Small intestine (tissue), 7 donors: ENCODE data around the gene OPHN1. TPM values are rescaled to one million over a fixed set of nuclear protein-coding genes. Genes with fewer than 3 reads are reported as not detected.

Source experiments
- DNase-seq, 2 donors: peaks; one replicate each; pipeline versions ENCODE4 v3.0.0 to v3.0.0-alpha.2; 2013
- FAIRE-seq: peaks from 2 replicates; lab custom pipeline; 2012; peaks lifted over from hg19 to GRCh38; lab: Jason Lieb, UNC
- H3K27ac ChIP-seq, 3 donors: one replicate each; pipeline ENCODE4 v1.5.1; 2013; ENCODE audit warnings: low read length in 2 of 3, mild to moderate bottlenecking in 2 of 3, control low read depth in 1 of 3, inconsistent platforms in 1 of 3, low read depth in 1 of 3, moderate library complexity in 1 of 3
- H3K27me3 ChIP-seq, 3 donors: one replicate each; pipeline ENCODE4 v1.6.1; 2013; ENCODE audit warnings: low read length in 3 of 3, inconsistent platforms in 1 of 3; ENCODE audit not compliant: control insufficient read depth in 3 of 3, insufficient read depth in 3 of 3
- H3K36me3 ChIP-seq, 3 donors: one replicate each; pipeline ENCODE4 v1.6.1; 2013; ENCODE audit warnings: low read length in 3 of 3, inconsistent platforms in 1 of 3, low read depth in 1 of 3, mild to moderate bottlenecking in 1 of 3, moderate library complexity in 1 of 3; ENCODE audit not compliant: control insufficient read depth in 3 of 3, insufficient read depth in 2 of 3
- H3K4me1 ChIP-seq, 3 donors: one replicate each; pipeline ENCODE4 v1.6.1; 2013; ENCODE audit warnings: low read length in 2 of 3, inconsistent platforms in 1 of 3, low read depth in 1 of 3, mild to moderate bottlenecking in 1 of 3, moderate library complexity in 1 of 3; ENCODE audit not compliant: control insufficient read depth in 3 of 3, insufficient read depth in 2 of 3
- H3K4me3 ChIP-seq, 3 donors: one replicate each; pipeline ENCODE4 v1.5.1; 2013; ENCODE audit warnings: low read length in 3 of 3, control low read depth in 1 of 3, inconsistent platforms in 1 of 3, low read depth in 1 of 3, mild to moderate bottlenecking in 1 of 3, moderate library complexity in 1 of 3
- H3K9me3 ChIP-seq, 2 donors: one replicate each; pipeline ENCODE4 v1.6.1; 2013; ENCODE audit warnings: low read depth in 1 of 2, low read length in 1 of 2; ENCODE audit not compliant: control insufficient read depth in 2 of 2, insufficient read depth in 1 of 2
- WGBS, 3 donors: extraction: QIAGEN DNeasy Blood & Tissue Kit; methylation state at CpG; one replicate each; pipeline ENCODE4 v1.1.7; 2013; 5-methylcytosine and 5-hydroxymethylcytosine counted together
- polyA plus RNA-seq, 4 donors: library from polyadenylated mRNA; stranded (reverse) in 3 of 4; unstranded in 1 of 4; fragments of 200-250 nt in 3 of 4; fragments of 120-200 nt in 1 of 4; gene quantifications; one replicate each; pipeline versions ENCODE4 v1.2.1 to v1.2.3, GENCODE V29; 2013
- donor health status: healthy with polysubstance abuse.
- donor health status: control.
- donor health status: control.
- donor health status: Bipolar disorder and iron deficiency.
- donor health status: healthy.

The OPHN1 gene
- polyA plus RNA-seq, 4 donors, result 0.89 to 6.3 (median 3.0) TPM

- Histone ChIP-seq H3K36me3 (peaks cover 0 to 3% (median 0%) of the 10 kb centered on the region in 3 donors), H3K27ac (no peak overlapping the region), H3K27me3 (no peaks in the 10 kb centered on the region), H3K4me1 (no peaks in the 10 kb centered on the region), H3K4me3 (no peak overlapping the region), H3K9me3 (no peaks in the 10 kb centered on the region)
- no peak for FAIRE-seq
- DNase-seq, result no peak
- WGBS, 3 donors, result 50 to 82% (median 77%) methylated on average over 1 of the region's 1 CpG
These were observed 230.1 kb downstream of the OPHN1 start for GRCh38 chrX:68203211-68203610.

GRCh38 chrX:68199062-68199848 lies 234.0 kb downstream of the OPHN1 start:
- no peaks in the 10 kb centered on the region for H3K27me3 ChIP-seq
- no peaks in the 10 kb centered on the region for H3K9me3 ChIP-seq
- H3K4me1 ChIP-seq, result no peaks in the 10 kb centered on the region
- FAIRE-seq (no peak), DNase-seq (no peak)
- peaks cover 0 to 4% (median 3%) of the 10 kb centered on the region in 3 donors for H3K36me3 ChIP-seq
- H3K4me3 ChIP-seq, result no peak overlapping the region
- WGBS, 3 donors, result 64 to 94% (median 84%) methylated on average over 4 of the region's 4 CpGs
- no peak overlapping the region for H3K27ac ChIP-seq

GRCh38 chrX:68196939-68197791 lies 236.1 kb downstream of the OPHN1 start:
- H3K4me1 ChIP-seq, result no peaks in the 10 kb centered on the region
- 61 to 74% (median 69%) methylated on average over 5 of the region's 5 CpGs for WGBS, 3 donors
- H3K4me3 ChIP-seq, result no peak overlapping the region
- H3K36me3 ChIP-seq, result peaks cover 0 to 4% (median 3%) of the 10 kb centered on the region in 3 donors
- no peaks in the 10 kb centered on the region for H3K9me3 ChIP-seq
- no peak overlapping the region for H3K27ac ChIP-seq
- DNase-seq (peak; percentile 52 to 65), FAIRE-seq (no peak)
- H3K27me3 ChIP-seq, result no peaks in the 10 kb centered on the region

- Histone ChIP-seq H3K9me3 (no peaks in the 10 kb centered on the region), H3K4me1 (no peaks in the 10 kb centered on the region), H3K27ac (no peak overlapping the region), H3K27me3 (no peaks in the 10 kb centered on the region), H3K36me3 (peaks cover 0 to 4% (median 0%) of the 10 kb centered on the region in 3 donors), H3K4me3 (no peak overlapping the region)
- FAIRE-seq (no peak), DNase-seq (no peak)
These were observed 237.7 kb downstream of the OPHN1 start for GRCh38 chrX:68195561-68195960.

GRCh38 chrX:68193786-68194185 lies 239.5 kb downstream of the OPHN1 start:
- no peak overlapping the region for H3K27ac ChIP-seq
- peaks cover 0 to 4% (median 0%) of the 10 kb centered on the region in 3 donors for H3K36me3 ChIP-seq
- DNase-seq (no peak), FAIRE-seq (no peak)
- H3K4me3 ChIP-seq, result no peak overlapping the region
- WGBS, 3 donors, result 69 to 91% (median 82%) methylated on average over 2 of the region's 2 CpGs
- no peaks in the 10 kb centered on the region for H3K9me3 ChIP-seq
- no peaks in the 10 kb centered on the region for H3K27me3 ChIP-seq
- no peaks in the 10 kb centered on the region for H3K4me1 ChIP-seq

- H3K27ac ChIP-seq, result no peak overlapping the region
- no peaks in the 10 kb centered on the region for H3K4me1 ChIP-seq
- FAIRE-seq, result no peak
- peaks cover 0 to 4% (median 0%) of the 10 kb centered on the region in 3 donors for H3K36me3 ChIP-seq
- no peak overlapping the region for H3K4me3 ChIP-seq
- DNase-seq, result no peak
- no peaks in the 10 kb centered on the region for H3K9me3 ChIP-seq
- WGBS, 3 donors, result 57 to 74% (median 69%) methylated on average over 3 of the region's 3 CpGs
- no peaks in the 10 kb centered on the region for H3K27me3 ChIP-seq
These were observed 240.1 kb downstream of the OPHN1 start for GRCh38 chrX:68193234-68193633.

- Histone ChIP-seq H3K4me3 (no peak overlapping the region), H3K27me3 (no peaks in the 10 kb centered on the region), H3K27ac (no peak overlapping the region), H3K9me3 (no peaks in the 10 kb centered on the region), H3K4me1 (no peaks in the 10 kb centered on the region), H3K36me3 (peaks cover 0 to 1% (median 0%) of the 10 kb centered on the region in 3 donors)
- DNase-seq (no peak), FAIRE-seq (no peak)
- WGBS, 3 donors, result 48 to 91% (median 87%) methylated on average over 2 of the region's 2 CpGs
These were observed 242.5 kb downstream of the OPHN1 start for GRCh38 chrX:68190799-68191198.

- no peaks in the 10 kb centered on the region for H3K36me3 ChIP-seq
- 6 to 36% (median 12%) methylated on average over 2 of the region's 2 CpGs for WGBS, 3 donors
- no peak for FAIRE-seq
- no peaks in the 10 kb centered on the region for H3K4me1 ChIP-seq
- no peaks in the 10 kb centered on the region for H3K9me3 ChIP-seq
- H3K4me3 ChIP-seq, result no peak overlapping the region
- H3K27me3 ChIP-seq, result no peaks in the 10 kb centered on the region
- peak; percentile 10 to 39 for DNase-seq
- H3K27ac ChIP-seq, result no peak overlapping the region
These were observed 246.6 kb downstream of the OPHN1 start for GRCh38 chrX:68186552-68187262.
